Measurements from ENCODE around the gene KMT5C.

DNA sequence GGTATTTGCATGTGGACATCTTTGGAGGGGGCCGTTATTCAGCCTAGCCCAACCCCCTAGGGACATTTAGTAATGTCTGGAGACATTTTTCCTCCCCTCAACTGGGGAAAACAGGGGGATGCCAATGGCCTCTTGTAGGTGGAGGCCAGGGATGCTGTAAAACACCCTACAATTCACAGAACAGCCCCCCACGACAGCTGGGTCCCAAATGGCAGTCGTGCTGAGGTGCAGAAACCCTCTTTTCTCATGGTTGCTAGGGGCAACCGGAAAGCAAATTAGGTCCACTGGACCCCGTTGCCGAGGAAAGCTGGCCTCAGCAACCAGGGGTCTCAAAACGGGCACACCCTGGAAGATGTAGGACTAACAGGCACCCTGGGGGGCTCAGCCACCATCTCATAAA, 29.2 kb upstream of the KMT5C start:
- TF ChIP-seq EP300 (IDR thresholded peaks at IDR 0.05), result no peak
- TF ChIP-seq, protein P1, sequence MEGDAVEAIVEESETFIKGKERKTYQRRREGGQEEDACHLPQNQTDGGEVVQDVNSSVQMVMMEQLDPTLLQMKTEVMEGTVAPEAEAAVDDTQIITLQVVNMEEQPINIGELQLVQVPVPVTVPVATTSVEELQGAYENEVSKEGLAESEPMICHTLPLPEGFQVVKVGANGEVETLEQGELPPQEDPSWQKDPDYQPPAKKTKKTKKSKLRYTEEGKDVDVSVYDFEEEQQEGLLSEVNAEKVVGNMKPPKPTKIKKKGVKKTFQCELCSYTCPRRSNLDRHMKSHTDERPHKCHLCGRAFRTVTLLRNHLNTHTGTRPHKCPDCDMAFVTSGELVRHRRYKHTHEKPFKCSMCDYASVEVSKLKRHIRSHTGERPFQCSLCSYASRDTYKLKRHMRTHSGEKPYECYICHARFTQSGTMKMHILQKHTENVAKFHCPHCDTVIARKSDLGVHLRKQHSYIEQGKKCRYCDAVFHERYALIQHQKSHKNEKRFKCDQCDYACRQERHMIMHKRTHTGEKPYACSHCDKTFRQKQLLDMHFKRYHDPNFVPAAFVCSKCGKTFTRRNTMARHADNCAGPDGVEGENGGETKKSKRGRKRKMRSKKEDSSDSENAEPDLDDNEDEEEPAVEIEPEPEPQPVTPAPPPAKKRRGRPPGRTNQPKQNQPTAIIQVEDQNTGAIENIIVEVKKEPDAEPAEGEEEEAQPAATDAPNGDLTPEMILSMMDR (IDR thresholded peaks at IDR 0.05), result no peak

All from esophagus muscularis mucosa (tissue), 3 donors.